ENCODE measurements around the gene HEPN1. TPM values are rescaled to one million over a fixed set of nuclear protein-coding genes. Genes with fewer than 3 reads are reported as not detected.

The HEPN1 gene
- total and polyA plus RNA-seq, 10 of the 15 experiments (the other 5 are each of a cell fraction or from before 2014, with no cell fraction given) = not detected

GRCh38 chr11:124953753-124954589 lies 34.9 kb downstream of the HEPN1 start, which contains the start of gene CCDC15 (continued):
- peak; percentile 98 for TF ChIP-seq POLR2AphosphoS5 (IDR thresholded peaks at IDR 0.05; ENCODE audit: low read length)
- peak; percentile 92 for TF ChIP-seq CREM (IDR thresholded peaks at IDR 0.05; ENCODE audit: low read depth)
- no peak for TF ChIP-seq ZNF592 (IDR thresholded peaks at IDR 0.05)
- TF ChIP-seq ZBED1 (IDR thresholded peaks at IDR 0.05; ENCODE audit: borderline replicate concordance) = no peak
- no peak for TF ChIP-seq SUPT20H (IDR thresholded peaks at IDR 0.05; ENCODE audit: borderline replicate concordance, control insufficient read depth, low read depth, low read length)
- TF ChIP-seq ATF7 (IDR thresholded peaks at IDR 0.05; ENCODE audit: low read depth) = peak; percentile 62
- TF ChIP-seq CBFB (IDR thresholded peaks at IDR 0.05; ENCODE audit: low read depth) = peak; percentile 73
- peak in 1 of 2 experiments; percentile 82; a peak in 2 of 3 replicates for TF ChIP-seq EGR1 (IDR thresholded peaks at IDR 0.05; ENCODE audit: borderline replicate concordance in 1 of 2, low read depth in 2 of 2, low read length in 2 of 2)
- no peak for TF ChIP-seq FOS (IDR thresholded peaks at IDR 0.05; ENCODE audit: borderline replicate concordance, extremely low read depth, insufficient read length)
- TF ChIP-seq MTA3 (IDR thresholded peaks at IDR 0.05; ENCODE audit: borderline replicate concordance, low read length) = no peak
- no peak for TF ChIP-seq KLF5 (IDR thresholded peaks at IDR 0.05; ENCODE audit: partially characterized antibody)
- 0 out of 2 replicates have a peak, but pooled peaks have one; percentile 26 for TF ChIP-seq REST (IDR thresholded peaks at IDR 0.05; ENCODE audit: low read depth, low read length)
- TF ChIP-seq RAD21 (IDR thresholded peaks at IDR 0.05; ENCODE audit: insufficient read depth, low read depth, low read length) = no peak
- peak; percentile 94 for TF ChIP-seq SMAD5 (IDR thresholded peaks at IDR 0.05; ENCODE audit: low read depth)
- TF ChIP-seq TCF7 (IDR thresholded peaks at IDR 0.05; ENCODE audit: borderline replicate concordance) = no peak
- TF ChIP-seq, protein P1, sequence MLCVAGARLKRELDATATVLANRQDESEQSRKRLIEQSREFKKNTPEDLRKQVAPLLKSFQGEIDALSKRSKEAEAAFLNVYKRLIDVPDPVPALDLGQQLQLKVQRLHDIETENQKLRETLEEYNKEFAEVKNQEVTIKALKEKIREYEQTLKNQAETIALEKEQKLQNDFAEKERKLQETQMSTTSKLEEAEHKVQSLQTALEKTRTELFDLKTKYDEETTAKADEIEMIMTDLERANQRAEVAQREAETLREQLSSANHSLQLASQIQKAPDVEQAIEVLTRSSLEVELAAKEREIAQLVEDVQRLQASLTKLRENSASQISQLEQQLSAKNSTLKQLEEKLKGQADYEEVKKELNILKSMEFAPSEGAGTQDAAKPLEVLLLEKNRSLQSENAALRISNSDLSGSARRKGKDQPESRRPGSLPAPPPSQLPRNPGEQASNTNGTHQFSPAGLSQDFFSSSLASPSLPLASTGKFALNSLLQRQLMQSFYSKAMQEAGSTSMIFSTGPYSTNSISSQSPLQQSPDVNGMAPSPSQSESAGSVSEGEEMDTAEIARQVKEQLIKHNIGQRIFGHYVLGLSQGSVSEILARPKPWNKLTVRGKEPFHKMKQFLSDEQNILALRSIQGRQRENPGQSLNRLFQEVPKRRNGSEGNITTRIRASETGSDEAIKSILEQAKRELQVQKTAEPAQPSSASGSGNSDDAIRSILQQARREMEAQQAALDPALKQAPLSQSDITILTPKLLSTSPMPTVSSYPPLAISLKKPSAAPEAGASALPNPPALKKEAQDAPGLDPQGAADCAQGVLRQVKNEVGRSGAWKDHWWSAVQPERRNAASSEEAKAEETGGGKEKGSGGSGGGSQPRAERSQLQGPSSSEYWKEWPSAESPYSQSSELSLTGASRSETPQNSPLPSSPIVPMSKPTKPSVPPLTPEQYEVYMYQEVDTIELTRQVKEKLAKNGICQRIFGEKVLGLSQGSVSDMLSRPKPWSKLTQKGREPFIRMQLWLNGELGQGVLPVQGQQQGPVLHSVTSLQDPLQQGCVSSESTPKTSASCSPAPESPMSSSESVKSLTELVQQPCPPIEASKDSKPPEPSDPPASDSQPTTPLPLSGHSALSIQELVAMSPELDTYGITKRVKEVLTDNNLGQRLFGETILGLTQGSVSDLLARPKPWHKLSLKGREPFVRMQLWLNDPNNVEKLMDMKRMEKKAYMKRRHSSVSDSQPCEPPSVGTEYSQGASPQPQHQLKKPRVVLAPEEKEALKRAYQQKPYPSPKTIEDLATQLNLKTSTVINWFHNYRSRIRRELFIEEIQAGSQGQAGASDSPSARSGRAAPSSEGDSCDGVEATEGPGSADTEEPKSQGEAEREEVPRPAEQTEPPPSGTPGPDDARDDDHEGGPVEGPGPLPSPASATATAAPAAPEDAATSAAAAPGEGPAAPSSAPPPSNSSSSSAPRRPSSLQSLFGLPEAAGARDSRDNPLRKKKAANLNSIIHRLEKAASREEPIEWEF (IDR thresholded peaks at IDR 0.05; ENCODE audit: insufficient replicate concordance, low read depth, low read length) = no peak
- no peak for TF ChIP-seq BMI1 (IDR thresholded peaks at IDR 0.05; ENCODE audit: borderline replicate concordance)

Measured in GM12878 (cell line).